Vagina (tissue), 2 donors: ENCODE results near the gene TOX2.

ENCODE experiments used
- CTCF ChIP-seq, 3 experiments: fragments of 450-650 bp in 2 of 3; fragments of 200-600 bp in 1 of 3; sonication (generic) in 1 of 3; IDR thresholded peaks; one replicate each; pipeline ENCODE4 v1.5.1; 2017 to 2019; ENCODE audit warnings: antibody characterized with exemption in 3 of 3, mild to moderate bottlenecking in 2 of 3, moderate library complexity in 2 of 3
- POLR2A ChIP-seq, 2 donors: fragments of 450-650 bp; IDR thresholded peaks; one replicate each; pipeline ENCODE4 v1.6.1; 2017; ENCODE audit warnings: antibody characterized with exemption in 2 of 2, mild to moderate bottlenecking in 2 of 2, moderate library complexity in 2 of 2

GRCh38 chr20:44067650-44068081 lies 153.0 kb downstream of the TOX2 start:
- TF ChIP-seq POLR2A (IDR thresholded peaks at IDR 0.05) (no peak), CTCF (IDR thresholded peaks at IDR 0.05) (no peak)
